NCI-H526 treated with DMSO at 0.1 percent for 48 hours (cell line): ENCODE measurements around the gene SLC24A3.

ENCODE experiments used
- DNase-seq: peaks from one replicate; lab custom pipeline; 2025; lab: John Stamatoyannopoulos, UW

Gene SLC24A3

DNA sequence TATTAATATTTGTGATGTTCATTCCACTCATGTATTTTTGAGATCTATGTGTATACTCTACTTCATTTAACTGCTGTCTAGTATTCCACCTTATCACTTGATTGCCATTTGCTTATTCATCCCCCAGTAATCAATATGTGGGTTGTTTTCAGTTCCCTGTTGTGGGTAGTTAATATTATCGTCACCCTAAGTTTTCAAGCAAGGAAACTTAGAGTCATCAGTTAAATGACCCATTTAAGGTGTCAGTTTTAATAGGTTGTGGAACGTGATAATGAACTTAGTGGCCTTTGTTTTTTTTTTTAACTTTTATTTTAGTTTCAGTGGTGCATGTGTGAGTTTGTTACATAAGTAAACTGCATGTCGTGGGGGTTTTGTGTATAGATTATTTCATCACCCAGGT lies 90.3 kb downstream of the SLC24A3 start:
- no peak for DNase-seq

- no peak for DNase-seq
Observed at GRCh38 chr20:19304389-19304788, 91.9 kb downstream of the SLC24A3 start.

- no peak for DNase-seq
Observed at GRCh38 chr20:19304886-19305415, 92.5 kb downstream of the SLC24A3 start.

GRCh38 chr20:19308146-19308545 lies 95.7 kb downstream of the SLC24A3 start:
- no peak for DNase-seq

GRCh38 chr20:19310541-19310940 lies 98.1 kb downstream of the SLC24A3 start:
- no peak for DNase-seq

- no peak for DNase-seq
Observed at GRCh38 chr20:19313342-19314069, 101.1 kb downstream of the SLC24A3 start.

DNA sequence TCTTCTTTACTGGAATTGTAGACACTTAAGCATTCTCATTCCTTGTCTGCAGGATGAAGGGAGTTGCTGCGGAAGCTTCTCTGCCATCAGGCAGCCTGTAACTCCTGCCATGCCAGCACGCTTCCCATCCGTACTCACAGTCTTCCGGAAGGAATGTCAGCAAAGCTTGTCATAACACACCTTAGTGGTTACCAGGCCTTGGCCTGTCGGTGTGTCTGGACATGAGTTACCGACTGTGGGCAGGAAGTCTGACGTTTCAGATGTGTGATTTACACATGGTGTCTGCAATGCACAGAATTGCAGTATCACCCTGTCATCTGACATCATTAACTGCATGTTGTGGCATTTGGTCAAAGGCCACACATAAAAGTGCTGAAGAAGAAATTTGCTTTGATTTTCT lies 102.2 kb downstream of the SLC24A3 start:
- DNase-seq, result no peak

DNA sequence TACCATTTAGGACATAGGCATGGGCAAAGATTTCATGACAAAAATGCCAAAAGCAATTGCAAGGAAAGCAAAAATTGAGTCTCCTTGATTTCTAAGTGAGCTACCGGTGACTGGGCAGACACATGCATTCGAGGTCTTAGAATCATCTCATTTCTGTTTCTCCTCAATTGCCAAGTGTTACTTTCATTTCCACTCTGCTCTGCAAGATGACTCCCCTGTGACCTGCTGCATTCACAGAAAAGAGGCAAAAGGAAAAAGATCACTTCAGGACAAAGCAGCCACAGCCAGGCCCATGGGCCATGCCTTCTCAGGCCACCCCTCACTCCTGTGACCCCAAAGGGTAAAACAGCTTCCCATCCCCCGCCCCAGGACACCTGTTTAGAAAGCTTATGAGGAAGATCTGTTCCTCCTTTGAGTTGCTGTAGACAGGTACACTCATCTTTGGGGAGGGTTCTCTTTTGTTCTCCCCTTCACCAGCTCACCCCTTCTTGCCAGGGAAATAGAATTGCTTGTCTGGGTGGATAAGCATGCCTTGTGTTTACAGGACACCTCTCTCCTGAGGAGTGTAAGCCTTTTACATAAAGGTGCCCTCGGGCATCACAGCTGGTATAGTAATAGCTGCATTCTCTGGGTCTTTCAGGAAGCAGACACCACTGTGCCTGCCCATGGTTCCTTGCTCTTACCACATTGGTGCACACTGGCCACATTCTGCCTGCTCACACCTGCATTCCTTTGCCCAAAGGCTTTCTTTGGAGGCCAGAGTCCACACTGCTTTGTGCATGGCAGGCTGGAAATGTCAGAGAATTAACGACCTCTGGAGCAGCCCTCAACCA lies 105.0 kb downstream of the SLC24A3 start:
- no peak for DNase-seq

- DNase-seq, result no peak
Observed at GRCh38 chr20:19318610-19319009, 106.2 kb downstream of the SLC24A3 start.

GRCh38 chr20:19320005-19320404 lies 107.6 kb downstream of the SLC24A3 start:
- DNase-seq, result no peak

- DNase-seq, result no peak
Observed at GRCh38 chr20:19321176-19321575, 108.7 kb downstream of the SLC24A3 start.

- DNase-seq, result no peak
Observed at GRCh38 chr20:19322061-19322985, 109.9 kb downstream of the SLC24A3 start.

GRCh38 chr20:19327401-19327800 lies 115.0 kb downstream of the SLC24A3 start:
- no peak for DNase-seq

GRCh38 chr20:19328676-19329075 lies 116.2 kb downstream of the SLC24A3 start:
- DNase-seq, result no peak

DNA sequence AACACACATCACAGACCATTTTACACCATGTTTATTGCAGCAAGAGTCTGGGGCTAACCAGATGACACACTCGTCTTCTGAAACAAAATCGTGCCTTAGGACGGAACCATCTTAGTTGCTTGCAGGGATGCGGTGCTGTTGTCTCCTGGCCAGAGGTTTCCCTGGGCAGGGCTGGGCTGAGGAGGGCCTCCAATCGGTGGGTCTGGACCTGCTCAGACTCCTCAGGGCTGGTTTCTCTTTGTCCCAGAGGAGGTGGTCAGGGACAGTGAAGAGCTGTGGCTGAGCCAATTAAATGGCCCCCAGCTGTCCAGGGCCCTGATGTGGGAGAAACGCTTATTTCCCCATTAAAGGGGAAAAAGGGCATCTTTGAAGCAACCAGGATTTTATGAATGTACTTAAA lies 117.6 kb downstream of the SLC24A3 start:
- no peak for DNase-seq

GRCh38 chr20:19330731-19331130 lies 118.3 kb downstream of the SLC24A3 start:
- DNase-seq, result no peak

DNA sequence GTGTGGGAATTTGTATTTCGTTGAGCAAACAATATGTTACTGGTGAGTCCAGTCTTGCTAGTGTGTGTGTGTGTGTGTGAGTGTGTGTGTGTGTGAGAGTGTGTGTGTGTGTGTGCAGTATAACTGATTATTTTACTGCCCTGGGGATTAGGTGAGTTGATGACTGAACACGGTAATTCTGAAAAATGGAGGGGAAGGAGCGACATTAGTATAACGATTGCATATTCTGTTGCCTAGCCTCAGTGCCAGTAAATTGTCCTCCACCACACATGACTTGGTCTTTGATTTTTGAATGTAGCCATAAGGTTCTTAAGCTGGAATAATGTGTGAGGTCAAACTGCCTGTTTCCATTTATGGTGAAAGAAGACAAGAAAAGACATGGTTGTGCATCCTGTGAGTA lies 121.1 kb downstream of the SLC24A3 start:
- no peak for DNase-seq

GRCh38 chr20:19335341-19335740 lies 122.9 kb downstream of the SLC24A3 start:
- no peak for DNase-seq

DNA sequence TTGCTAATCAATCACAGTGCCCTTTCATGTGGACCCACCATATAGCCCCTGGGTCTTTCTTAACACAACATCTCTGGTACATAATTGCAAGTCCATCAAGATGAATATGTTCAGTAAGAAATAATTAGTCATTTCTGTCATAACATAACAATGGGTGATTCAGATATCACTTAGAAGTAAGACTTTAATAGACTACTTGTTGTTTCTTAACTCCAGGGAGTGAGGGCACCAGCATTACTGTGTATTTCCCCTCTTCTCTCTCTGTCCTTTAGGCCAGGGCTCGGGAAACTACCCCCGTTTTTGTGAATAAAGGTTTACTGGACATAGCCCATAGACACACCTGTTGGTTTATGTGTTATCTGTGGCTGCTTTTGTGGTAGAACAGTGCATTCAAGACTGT lies 123.5 kb downstream of the SLC24A3 start:
- no peak for DNase-seq

GRCh38 chr20:19336631-19337030 lies 124.2 kb downstream of the SLC24A3 start:
- DNase-seq, result no peak

GRCh38 chr20:19338380-19338779 lies 125.9 kb downstream of the SLC24A3 start:
- no peak for DNase-seq

GRCh38 chr20:19338960-19339359 lies 126.5 kb downstream of the SLC24A3 start:
- no peak for DNase-seq
